Measurements from ENCODE around the gene FAM131C. TPM values are rescaled to one million over a fixed set of nuclear protein-coding genes. Genes with fewer than 3 reads are reported as not detected.

Gene FAM131C
- total and polyA plus RNA-seq, 2 donors (not counting 1 experiment from before 2014, with no cell fraction given), result 0.34 to 0.50 TPM

DNA sequence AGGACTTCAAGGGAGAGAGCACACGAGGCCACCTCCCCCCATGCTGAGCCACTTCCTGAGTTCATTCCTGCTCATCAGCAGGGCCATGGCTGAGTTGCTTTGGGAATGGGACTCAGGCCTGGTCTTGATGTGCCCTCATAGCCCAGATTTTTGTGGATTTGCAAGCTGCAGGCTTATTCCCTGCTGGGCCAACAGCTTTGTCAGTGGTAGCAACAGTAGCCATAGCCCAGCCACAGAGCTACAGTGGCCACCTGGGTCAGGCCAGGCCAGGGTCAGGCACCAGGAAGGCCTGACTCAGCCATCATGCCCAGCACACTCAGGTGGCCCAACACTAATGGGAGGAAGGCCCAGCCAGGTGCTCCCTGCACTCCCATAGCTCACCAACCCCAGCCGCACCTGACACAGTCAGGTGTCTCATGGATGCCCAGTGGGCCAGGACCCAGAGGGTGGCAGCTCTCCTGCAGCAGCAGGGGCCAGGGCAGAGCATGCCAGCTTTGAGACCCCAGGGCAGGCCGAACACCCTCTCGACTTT lies 49.0 kb upstream of the FAM131C start:
- Histone ChIP-seq H3K79me2 (ENCODE audit: control insufficient read depth, insufficient read depth, low read length) (no peaks in the 10 kb centered on the region), H3K27me3 (ENCODE audit: control insufficient read depth, insufficient read depth, low read length) (no peaks in the 10 kb centered on the region), H3K36me3 (ENCODE audit: control insufficient read depth, insufficient read depth, low read length) (peaks cover 19% of the 10 kb centered on the region), H4K20me1 (ENCODE audit: control insufficient read depth, extremely low read depth, insufficient read depth, low read length) (no peaks in the 10 kb centered on the region), H3K4me1 (ENCODE audit: control insufficient read depth, extremely low read depth, insufficient read depth, low read length) (peaks cover 4% of the 10 kb centered on the region), H3K4me2 (ENCODE audit: extremely low read depth, insufficient read depth, low read length) (no peak overlapping the region), H3K4me3 (replicated peaks in 1 of 4; ENCODE audit: control extremely low read depth in 1 of 4, insufficient read depth in 1 of 4, low read depth in 3 of 4, low read length in 4 of 4) (no peak overlapping the region), H2AFZ (ENCODE audit: low read length) (no peak overlapping the region), H3K27ac (ENCODE audit: insufficient read depth, low read length) (no peak overlapping the region), H3K9ac (ENCODE audit: insufficient read depth, low read length) (no peak overlapping the region), H3K9me3 (ENCODE audit: control insufficient read depth, insufficient read depth, low read depth, low read length) (no peaks in the 10 kb centered on the region)
- TF ChIP-seq EZH2 (IDR thresholded peaks at IDR 0.05; ENCODE audit: low read length, missing control alignments), result no peak
- TF ChIP-seq, protein P1, sequence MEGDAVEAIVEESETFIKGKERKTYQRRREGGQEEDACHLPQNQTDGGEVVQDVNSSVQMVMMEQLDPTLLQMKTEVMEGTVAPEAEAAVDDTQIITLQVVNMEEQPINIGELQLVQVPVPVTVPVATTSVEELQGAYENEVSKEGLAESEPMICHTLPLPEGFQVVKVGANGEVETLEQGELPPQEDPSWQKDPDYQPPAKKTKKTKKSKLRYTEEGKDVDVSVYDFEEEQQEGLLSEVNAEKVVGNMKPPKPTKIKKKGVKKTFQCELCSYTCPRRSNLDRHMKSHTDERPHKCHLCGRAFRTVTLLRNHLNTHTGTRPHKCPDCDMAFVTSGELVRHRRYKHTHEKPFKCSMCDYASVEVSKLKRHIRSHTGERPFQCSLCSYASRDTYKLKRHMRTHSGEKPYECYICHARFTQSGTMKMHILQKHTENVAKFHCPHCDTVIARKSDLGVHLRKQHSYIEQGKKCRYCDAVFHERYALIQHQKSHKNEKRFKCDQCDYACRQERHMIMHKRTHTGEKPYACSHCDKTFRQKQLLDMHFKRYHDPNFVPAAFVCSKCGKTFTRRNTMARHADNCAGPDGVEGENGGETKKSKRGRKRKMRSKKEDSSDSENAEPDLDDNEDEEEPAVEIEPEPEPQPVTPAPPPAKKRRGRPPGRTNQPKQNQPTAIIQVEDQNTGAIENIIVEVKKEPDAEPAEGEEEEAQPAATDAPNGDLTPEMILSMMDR (conservative IDR thresholded peaks at IDR 0.05 in 1 of 2, IDR thresholded peaks at IDR 0.05 in 1 of 2; ENCODE audit: low read depth in 1 of 2, low read length in 2 of 2), result no peak
- DNase-seq (ENCODE audit: low read depth in 2 of 2), result peak in 1 of 2 donors; percentile 73

GRCh38 chr1:16120940-16121410 lies 47.5 kb upstream of the FAM131C start:
- Histone ChIP-seq H3K4me1 (ENCODE audit: control insufficient read depth, extremely low read depth, insufficient read depth, low read length) (peaks cover 4% of the 10 kb centered on the region), H3K36me3 (ENCODE audit: control insufficient read depth, insufficient read depth, low read length) (peaks cover 10% of the 10 kb centered on the region), H3K4me3 (replicated peaks in 1 of 4; ENCODE audit: control extremely low read depth in 1 of 4, insufficient read depth in 1 of 4, low read depth in 3 of 4, low read length in 4 of 4) (no peak overlapping the region), H3K9ac (ENCODE audit: insufficient read depth, low read length) (no peak overlapping the region), H3K9me3 (ENCODE audit: control insufficient read depth, insufficient read depth, low read depth, low read length) (no peaks in the 10 kb centered on the region), H3K79me2 (ENCODE audit: control insufficient read depth, insufficient read depth, low read length) (no peaks in the 10 kb centered on the region), H4K20me1 (ENCODE audit: control insufficient read depth, extremely low read depth, insufficient read depth, low read length) (no peaks in the 10 kb centered on the region), H3K27me3 (ENCODE audit: control insufficient read depth, insufficient read depth, low read length) (no peaks in the 10 kb centered on the region), H3K4me2 (ENCODE audit: extremely low read depth, insufficient read depth, low read length) (no peak overlapping the region), H3K27ac (ENCODE audit: insufficient read depth, low read length) (no peak overlapping the region), H2AFZ (ENCODE audit: low read length) (no peak overlapping the region)
- TF ChIP-seq EZH2 (IDR thresholded peaks at IDR 0.05; ENCODE audit: low read length, missing control alignments), result no peak
- TF ChIP-seq, protein P1 (conservative IDR thresholded peaks at IDR 0.05 in 1 of 2, IDR thresholded peaks at IDR 0.05 in 1 of 2; ENCODE audit: low read depth in 1 of 2, low read length in 2 of 2), result no peak
- DNase-seq (ENCODE audit: low read depth in 2 of 2), result no peak

DNA sequence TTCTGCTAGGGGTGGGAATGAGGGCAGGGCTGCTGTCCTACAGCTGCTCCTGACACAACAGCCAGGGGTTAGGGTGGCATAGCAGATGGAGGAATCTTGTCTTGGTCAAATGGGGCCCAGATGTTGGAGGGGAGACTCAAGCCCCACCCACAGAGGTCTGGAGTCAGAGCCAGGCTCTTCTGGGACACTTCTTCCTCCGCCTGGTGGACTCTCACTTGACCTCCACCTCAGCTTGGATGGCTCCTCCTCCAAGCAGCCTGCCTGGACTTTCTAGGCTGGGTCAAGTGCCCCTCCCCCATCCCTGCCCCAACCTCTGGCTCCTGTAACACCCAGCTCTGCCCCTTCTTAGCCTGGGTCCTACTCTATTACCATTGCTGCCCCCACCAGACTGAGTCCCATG lies 47.0 kb upstream of the FAM131C start:
- Histone ChIP-seq H2AFZ (ENCODE audit: low read length) (no peak overlapping the region), H3K9ac (ENCODE audit: insufficient read depth, low read length) (no peak overlapping the region), H3K4me2 (ENCODE audit: extremely low read depth, insufficient read depth, low read length) (no peak overlapping the region), H3K4me1 (ENCODE audit: control insufficient read depth, extremely low read depth, insufficient read depth, low read length) (peaks cover 4% of the 10 kb centered on the region), H3K4me3 (replicated peaks in 1 of 4; ENCODE audit: control extremely low read depth in 1 of 4, insufficient read depth in 1 of 4, low read depth in 3 of 4, low read length in 4 of 4) (no peak overlapping the region), H3K27ac (ENCODE audit: insufficient read depth, low read length) (no peak overlapping the region), H4K20me1 (ENCODE audit: control insufficient read depth, extremely low read depth, insufficient read depth, low read length) (no peaks in the 10 kb centered on the region), H3K36me3 (ENCODE audit: control insufficient read depth, insufficient read depth, low read length) (peaks cover 10% of the 10 kb centered on the region), H3K9me3 (ENCODE audit: control insufficient read depth, insufficient read depth, low read depth, low read length) (no peaks in the 10 kb centered on the region), H3K79me2 (ENCODE audit: control insufficient read depth, insufficient read depth, low read length) (no peaks in the 10 kb centered on the region), H3K27me3 (ENCODE audit: control insufficient read depth, insufficient read depth, low read length) (no peaks in the 10 kb centered on the region)
- TF ChIP-seq, protein P1 (conservative IDR thresholded peaks at IDR 0.05 in 1 of 2, IDR thresholded peaks at IDR 0.05 in 1 of 2; ENCODE audit: low read depth in 1 of 2, low read length in 2 of 2), result no peak
- no peak for TF ChIP-seq EZH2 (IDR thresholded peaks at IDR 0.05; ENCODE audit: low read length, missing control alignments)
- no peak for DNase-seq (ENCODE audit: low read depth in 2 of 2)

Measured in fibroblast of lung (primary cell).